GM18502 (cell line): ENCODE data around the gene SORCS2.

ENCODE experiments used
- ATAC-seq: cut with Tn5 transposase; IDR thresholded peaks from one replicate; pipeline ENCODE4 v1.9.1; 2021; ENCODE audit warnings: mild to moderate bottlenecking; ENCODE audit not compliant: unreplicated experiment, poor library complexity

SORCS2 gene

GRCh38 chr4:7197910-7198309 lies 5.6 kb downstream of the SORCS2 start:
- no peak for ATAC-seq

- no peak for ATAC-seq
Observed at GRCh38 chr4:7198440-7199128, 6.2 kb downstream of the SORCS2 start.

GRCh38 chr4:7199129-7199725 lies 6.9 kb downstream of the SORCS2 start:
- ATAC-seq = no peak

- ATAC-seq = no peak
Observed at GRCh38 chr4:7199771-7200441, 7.6 kb downstream of the SORCS2 start.

GRCh38 chr4:7200801-7201200 lies 8.5 kb downstream of the SORCS2 start:
- ATAC-seq = no peak

- ATAC-seq = no peak
Observed at GRCh38 chr4:7201420-7202305, 9.3 kb downstream of the SORCS2 start.

GRCh38 chr4:7202411-7202810 lies 10.1 kb downstream of the SORCS2 start:
- no peak for ATAC-seq

GRCh38 chr4:7204656-7205387 lies 12.5 kb downstream of the SORCS2 start:
- no peak for ATAC-seq

GRCh38 chr4:7206385-7206784 lies 14.0 kb downstream of the SORCS2 start:
- no peak for ATAC-seq

GRCh38 chr4:7206911-7207567 lies 14.7 kb downstream of the SORCS2 start:
- ATAC-seq = no peak

- no peak for ATAC-seq
Observed at GRCh38 chr4:7207628-7208231, 15.4 kb downstream of the SORCS2 start.

GRCh38 chr4:7208509-7209451 lies 16.4 kb downstream of the SORCS2 start:
- no peak for ATAC-seq

GRCh38 chr4:7209699-7210098 lies 17.4 kb downstream of the SORCS2 start:
- ATAC-seq = no peak

GRCh38 chr4:7210824-7211223 lies 18.5 kb downstream of the SORCS2 start:
- no peak for ATAC-seq

GRCh38 chr4:7212101-7212674 lies 19.9 kb downstream of the SORCS2 start:
- ATAC-seq = no peak

- ATAC-seq = no peak
Observed at GRCh38 chr4:7212921-7213320, 20.6 kb downstream of the SORCS2 start.

- no peak for ATAC-seq
Observed at GRCh38 chr4:7213807-7214206, 21.5 kb downstream of the SORCS2 start.

- no peak for ATAC-seq
Observed at GRCh38 chr4:7214359-7214758, 22.0 kb downstream of the SORCS2 start.
